ENCODE measurements around the gene XRCC1.

DNA sequence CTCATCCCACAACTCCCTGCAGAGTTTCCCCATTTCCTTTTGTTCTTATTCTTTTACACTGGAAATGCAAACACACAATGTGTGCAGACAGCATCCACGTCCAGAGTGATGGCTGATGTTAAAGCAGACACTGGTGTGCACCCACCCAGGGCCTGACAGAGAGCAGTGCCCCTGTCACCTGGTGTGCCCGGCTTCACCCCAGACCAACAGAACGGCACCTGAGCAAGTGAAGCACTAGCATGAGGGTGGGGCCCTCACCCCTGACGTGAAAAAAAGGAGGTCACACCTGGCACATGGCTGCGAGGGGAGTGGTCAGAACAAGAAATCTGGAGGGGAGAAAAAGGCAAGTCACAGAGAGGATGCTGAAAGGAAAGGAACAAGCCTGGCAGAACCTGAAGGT lies 30.1 kb downstream of the XRCC1 start:
- TF ChIP-seq, protein P1, sequence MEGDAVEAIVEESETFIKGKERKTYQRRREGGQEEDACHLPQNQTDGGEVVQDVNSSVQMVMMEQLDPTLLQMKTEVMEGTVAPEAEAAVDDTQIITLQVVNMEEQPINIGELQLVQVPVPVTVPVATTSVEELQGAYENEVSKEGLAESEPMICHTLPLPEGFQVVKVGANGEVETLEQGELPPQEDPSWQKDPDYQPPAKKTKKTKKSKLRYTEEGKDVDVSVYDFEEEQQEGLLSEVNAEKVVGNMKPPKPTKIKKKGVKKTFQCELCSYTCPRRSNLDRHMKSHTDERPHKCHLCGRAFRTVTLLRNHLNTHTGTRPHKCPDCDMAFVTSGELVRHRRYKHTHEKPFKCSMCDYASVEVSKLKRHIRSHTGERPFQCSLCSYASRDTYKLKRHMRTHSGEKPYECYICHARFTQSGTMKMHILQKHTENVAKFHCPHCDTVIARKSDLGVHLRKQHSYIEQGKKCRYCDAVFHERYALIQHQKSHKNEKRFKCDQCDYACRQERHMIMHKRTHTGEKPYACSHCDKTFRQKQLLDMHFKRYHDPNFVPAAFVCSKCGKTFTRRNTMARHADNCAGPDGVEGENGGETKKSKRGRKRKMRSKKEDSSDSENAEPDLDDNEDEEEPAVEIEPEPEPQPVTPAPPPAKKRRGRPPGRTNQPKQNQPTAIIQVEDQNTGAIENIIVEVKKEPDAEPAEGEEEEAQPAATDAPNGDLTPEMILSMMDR (conservative IDR thresholded peaks at IDR 0.05; ENCODE audit: low read depth, low read length) = no peak
- TF ChIP-seq POLR2A (IDR thresholded peaks at IDR 0.05; ENCODE audit: low read depth, low read length) (no peak), FOS (IDR thresholded peaks at IDR 0.05; ENCODE audit: low read depth, low read length) (no peak), NFE2L2 (IDR thresholded peaks at IDR 0.05; ENCODE audit: low read depth, low read length) (no peak), CHD1 (IDR thresholded peaks at IDR 0.05; ENCODE audit: low read depth, low read length) (no peak)
- TF ChIP-seq, protein P2, sequence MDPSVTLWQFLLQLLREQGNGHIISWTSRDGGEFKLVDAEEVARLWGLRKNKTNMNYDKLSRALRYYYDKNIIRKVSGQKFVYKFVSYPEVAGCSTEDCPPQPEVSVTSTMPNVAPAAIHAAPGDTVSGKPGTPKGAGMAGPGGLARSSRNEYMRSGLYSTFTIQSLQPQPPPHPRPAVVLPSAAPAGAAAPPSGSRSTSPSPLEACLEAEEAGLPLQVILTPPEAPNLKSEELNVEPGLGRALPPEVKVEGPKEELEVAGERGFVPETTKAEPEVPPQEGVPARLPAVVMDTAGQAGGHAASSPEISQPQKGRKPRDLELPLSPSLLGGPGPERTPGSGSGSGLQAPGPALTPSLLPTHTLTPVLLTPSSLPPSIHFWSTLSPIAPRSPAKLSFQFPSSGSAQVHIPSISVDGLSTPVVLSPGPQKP (IDR thresholded peaks at IDR 0.05; ENCODE audit: borderline replicate concordance, low read depth, low read length) = no peak
